Stimulated activated CD8-positive, alpha-beta memory T cell treated with anti-CD3 and anti-CD28 coated beads, Interleukin-12 subunit alpha, Interleukin-12 subunit beta, amount 100 ng/mL, for 4 hours (primary cell): ENCODE measurements around the gene C19orf73.
A peak's percentile ranks its signal among the peaks of the same experiment; 100 is the strongest.
"Not testable (repeated sequence)": the region's sequence is repeated elsewhere in the genome, so short reads cannot be mapped to it uniquely, and the experiment has no call there.

Experiments used
- DNase-seq: peaks from one replicate; pipeline ENCODE4 v3.0.0-alpha.2; 2020; ENCODE audit warnings: low read depth

C19orf73 gene

GRCh38 chr19:49121841-49122240 is 2.9 kb upstream of the C19orf73 start:
- DNase-seq = not testable (repeated sequence)

DNA sequence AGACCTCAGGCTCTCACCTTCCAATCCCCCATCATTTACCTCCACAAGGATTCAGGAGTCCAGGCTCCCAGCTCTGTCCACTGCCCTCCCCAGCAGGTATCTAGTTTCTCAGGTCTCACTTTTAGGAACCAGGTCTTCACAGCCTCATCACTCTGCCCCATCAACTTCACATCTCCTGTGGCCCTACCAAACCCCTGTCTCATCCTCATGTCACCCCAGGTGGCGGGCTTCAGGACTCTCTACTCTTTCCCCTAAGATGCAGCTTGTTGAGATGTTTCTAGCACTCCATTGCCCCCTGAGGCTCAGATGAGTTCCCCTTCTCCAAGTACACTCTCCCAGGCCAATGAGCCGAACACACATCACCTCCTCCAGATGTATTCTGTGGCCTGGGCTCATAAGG is 1.9 kb upstream of the C19orf73 start:
- DNase-seq = no peak

GRCh38 chr19:49120325-49120683 is 1.4 kb upstream of the C19orf73 start:
- DNase-seq = no peak

- no peak for DNase-seq
Observed at GRCh38 chr19:49119411-49120324, 725 bp upstream of the C19orf73 start, which contains the start of gene PPFIA3. PPFIA3 (plus strand) TSS chr19:49119544; CDS start chr19:49127874, 8,330 bp downstream.

DNA sequence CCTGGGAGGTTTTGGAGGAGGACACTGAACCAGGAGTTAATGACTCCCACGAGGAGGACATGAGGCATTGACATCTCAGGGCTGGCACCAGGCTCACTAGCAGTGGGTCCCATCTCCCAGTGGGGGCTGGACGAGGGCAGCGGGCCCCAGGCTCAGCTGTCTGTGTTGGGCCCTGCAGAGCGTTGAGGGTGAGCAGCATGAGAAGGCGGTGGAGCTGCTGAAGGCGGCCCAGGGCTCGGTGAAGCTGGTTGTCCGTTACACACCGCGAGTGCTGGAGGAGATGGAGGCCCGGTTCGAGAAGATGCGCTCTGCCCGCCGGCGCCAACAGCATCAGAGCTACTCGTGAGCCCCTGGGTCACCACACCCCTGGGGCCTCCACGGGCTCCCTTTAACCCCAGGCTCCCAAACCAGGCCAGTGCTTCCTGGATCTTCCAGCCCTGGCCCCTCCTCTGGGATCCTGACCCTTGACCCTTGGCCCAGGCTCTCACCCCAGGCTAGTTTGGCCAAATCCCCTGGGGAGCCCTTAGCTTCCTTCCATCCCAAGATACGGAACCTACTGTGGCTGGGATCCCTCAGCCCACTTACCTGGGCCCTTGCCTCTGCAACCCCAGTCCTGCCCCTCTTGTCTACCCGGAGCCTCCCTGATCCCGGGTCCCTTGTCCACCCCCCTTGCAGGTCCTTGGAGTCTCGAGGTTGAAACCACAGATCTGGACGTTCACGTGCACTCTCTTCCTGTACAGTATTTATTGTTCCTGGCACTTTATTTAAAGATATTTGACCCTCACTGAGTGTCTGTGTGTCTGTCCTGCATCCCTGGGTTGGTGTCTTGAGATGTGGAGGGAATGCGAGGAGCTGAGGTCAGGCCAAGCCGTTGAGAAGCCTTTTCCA is 1.0 kb downstream of the C19orf73 start:
- DNase-seq = no peak

DNA sequence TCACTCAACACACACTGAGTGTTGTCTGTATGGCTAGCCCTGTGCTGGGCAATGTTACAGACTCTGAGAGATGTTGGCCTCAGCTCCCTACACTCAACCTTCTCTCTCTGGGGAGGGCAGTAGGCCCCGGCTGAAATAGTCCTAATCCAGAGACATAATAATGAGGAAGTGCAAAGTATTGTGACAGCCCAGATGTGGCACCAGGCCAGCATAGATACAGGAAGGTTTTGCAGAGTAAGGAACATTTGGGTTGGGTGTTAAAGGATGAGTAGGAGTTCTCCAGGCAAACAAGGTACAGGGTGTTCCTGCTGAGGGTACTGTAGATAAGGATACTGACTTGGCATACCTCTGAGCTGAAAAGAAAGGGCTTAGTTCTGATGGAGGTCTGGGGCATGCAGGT is 2.4 kb downstream of the C19orf73 start:
- no peak for DNase-seq

- peak; percentile 22 for DNase-seq
Observed at GRCh38 chr19:49114630-49115363, 4.1 kb downstream of the C19orf73 start.

- DNase-seq = peak; percentile 69
Observed at GRCh38 chr19:49113762-49114629, 4.9 kb downstream of the C19orf73 start, which contains the start of gene LIN7B. LIN7B (plus strand) TSS chr19:49114370; CDS start chr19:49114405, 35 bp downstream.

DNA sequence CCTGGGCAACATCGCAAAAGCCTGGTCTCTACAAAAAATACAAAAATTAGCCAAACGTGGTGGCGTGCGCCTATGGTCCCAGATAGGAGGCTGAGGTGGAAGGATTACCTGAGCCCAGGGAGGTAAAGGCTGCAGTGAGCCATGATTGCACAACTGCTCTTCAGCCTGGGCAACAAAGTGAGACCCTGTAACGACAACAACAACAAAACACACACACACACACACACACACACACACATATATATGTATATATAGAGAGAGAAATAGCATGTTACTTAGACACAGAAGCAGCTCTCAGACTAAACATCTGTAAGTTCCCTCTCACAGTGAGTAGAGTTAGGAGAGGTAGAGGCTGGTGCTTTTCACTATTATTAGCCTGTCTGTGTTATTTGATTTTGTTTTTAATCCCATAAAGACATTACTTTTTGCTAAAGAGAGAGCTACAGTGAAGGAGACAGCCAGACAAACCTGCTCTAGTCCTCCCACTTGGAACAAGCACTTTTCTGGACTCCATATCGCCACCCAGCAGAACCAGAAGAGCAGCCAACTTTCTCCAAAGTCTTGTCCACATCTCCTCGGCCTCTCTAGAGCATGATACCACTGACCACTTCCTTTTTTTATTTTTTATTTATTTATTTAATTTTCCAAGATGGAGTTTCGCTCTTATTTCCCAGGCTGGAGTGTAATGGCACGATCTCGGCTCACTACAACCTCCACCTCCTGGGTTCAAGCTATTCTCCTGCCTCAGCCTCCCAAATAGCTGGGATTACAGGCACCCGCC is 7.5 kb downstream of the C19orf73 start:
- no peak for DNase-seq

DNA sequence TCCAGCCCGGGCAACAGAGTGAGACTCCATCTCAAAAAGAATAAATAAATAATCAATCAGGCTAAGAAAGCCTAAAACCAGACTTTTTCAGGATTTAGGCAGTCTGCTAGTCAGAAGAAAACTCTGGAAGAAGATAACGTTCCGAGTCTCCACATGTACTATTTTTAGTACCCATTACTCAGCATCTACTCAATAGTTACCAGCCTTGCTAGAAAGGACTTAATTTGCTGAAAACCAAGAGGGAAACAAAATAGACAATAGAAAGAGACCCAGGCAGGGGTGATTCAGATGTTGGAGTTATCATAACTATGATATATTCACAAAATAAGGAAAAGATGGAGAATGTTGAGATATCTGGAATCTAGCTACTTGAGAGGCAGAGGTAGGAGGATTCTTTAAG is 8.4 kb downstream of the C19orf73 start:
- no peak for DNase-seq

- no peak for DNase-seq
Observed at GRCh38 chr19:49109569-49110233, 9.2 kb downstream of the C19orf73 start.

DNA sequence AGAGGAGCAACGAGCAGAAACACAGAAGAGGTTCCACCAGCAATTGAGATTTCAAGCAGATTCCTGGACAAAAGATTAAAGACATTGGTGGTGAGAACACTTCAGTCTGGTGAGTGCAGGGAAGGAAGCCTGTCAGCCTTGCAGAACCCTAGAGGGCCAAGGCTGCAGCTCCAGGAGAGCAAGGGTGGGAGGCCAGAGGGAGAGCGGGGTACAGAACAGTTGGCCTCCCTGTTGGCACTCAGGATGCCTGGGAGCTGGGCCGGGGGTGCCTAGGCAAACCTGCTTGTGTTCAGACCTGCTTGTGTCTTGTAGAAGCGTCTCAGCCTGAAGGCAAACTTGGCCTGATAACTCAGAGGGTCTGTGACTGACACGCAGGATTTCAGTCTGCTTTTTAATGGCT is 9.9 kb downstream of the C19orf73 start:
- DNase-seq = no peak

GRCh38 chr19:49107625-49108459 is 11.1 kb downstream of the C19orf73 start:
- DNase-seq = no peak

GRCh38 chr19:49106648-49107135 is 12.3 kb downstream of the C19orf73 start:
- no peak for DNase-seq

DNA sequence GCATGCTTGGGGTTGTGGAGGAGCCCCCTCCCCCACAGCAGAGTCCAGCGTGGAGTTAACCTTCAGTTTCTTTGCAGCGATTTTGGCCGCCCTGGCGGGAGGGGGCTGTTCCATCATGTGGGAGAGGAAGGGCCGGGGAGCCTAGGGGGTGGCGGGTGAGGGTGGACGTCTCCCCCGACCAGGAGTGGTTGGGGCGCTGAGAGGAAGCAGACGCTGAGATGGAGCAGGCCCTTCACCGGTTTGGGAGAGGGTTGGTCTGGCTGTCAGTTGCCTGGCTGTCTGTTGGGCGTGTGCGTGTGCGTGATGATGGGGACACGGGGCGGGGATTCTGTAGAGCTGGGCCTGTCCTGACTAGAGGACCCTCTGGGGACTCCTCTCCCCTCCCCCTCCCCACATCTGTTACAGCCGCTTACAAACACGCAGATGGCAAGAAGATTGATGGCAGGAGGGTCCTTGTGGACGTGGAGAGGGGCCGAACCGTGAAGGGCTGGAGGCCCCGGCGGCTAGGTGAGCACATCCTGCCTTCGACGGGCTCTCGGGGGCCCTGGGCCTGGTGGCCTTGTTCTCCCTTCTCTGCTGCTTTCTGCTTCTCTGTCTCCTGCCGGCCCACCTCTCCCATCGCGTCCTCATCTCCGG is 14.6 kb downstream of the C19orf73 start:
- no peak for DNase-seq

- DNase-seq = no peak
Observed at GRCh38 chr19:49103331-49104085, 15.4 kb downstream of the C19orf73 start.

DNA sequence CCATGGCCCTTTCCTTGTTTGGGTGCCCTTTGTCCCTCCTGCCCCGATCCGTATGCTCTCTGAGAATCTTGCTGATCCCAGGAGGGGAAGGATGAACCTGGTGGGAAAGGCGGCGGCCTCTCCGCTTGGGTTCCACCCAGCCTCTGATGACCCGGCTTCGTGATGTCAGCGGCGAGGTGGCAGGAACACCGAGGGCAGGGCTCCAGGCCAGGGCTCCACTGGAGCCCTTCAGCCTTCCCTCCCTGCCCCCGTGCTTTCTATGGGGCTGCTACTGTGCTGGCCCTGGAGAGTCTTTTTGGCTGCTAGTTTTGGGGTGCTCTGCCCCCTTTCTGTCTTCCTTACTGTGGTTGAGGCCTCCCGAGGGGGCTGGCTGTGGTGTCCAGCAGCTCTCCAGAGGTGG is 16.6 kb downstream of the C19orf73 start:
- no peak for DNase-seq
